Astrocyte of the cerebellum (primary cell): Measurements from ENCODE around the gene IQGAP3.

Experiments
- DNase-seq: peaks from one replicate; pipeline ENCODE4 v3.0.0-alpha.2; 2011; ENCODE audit warnings: low read depth
- H3K4me3 ChIP-seq: 2 replicates; pipeline ENCODE4 v1.5.1; 2011; ENCODE audit warnings: mild to moderate bottlenecking, low read depth, low read length, moderate library complexity
- CTCF ChIP-seq: IDR thresholded peaks from 2 replicates; pipeline ENCODE4 v1.5.1; 2012; ENCODE audit warnings: low read length, low read depth, moderate library complexity, mild to moderate bottlenecking; ENCODE audit errors: missing control alignments
- in situ Hi-C: cut with HindIII; loops from 2 replicates; pipeline ENCODE4 v1.10.0; 2017; ENCODE audit warnings: low sequenced_read_pairs

IQGAP3 gene

GRCh38 chr1:156495401-156496140 lies 76.8 kb downstream of the IQGAP3 start:
- no peak overlapping the region for H3K4me3 ChIP-seq
- no peak for DNase-seq
- in situ Hi-C loops = no loop called here
- TF ChIP-seq CTCF = no peak

DNA sequence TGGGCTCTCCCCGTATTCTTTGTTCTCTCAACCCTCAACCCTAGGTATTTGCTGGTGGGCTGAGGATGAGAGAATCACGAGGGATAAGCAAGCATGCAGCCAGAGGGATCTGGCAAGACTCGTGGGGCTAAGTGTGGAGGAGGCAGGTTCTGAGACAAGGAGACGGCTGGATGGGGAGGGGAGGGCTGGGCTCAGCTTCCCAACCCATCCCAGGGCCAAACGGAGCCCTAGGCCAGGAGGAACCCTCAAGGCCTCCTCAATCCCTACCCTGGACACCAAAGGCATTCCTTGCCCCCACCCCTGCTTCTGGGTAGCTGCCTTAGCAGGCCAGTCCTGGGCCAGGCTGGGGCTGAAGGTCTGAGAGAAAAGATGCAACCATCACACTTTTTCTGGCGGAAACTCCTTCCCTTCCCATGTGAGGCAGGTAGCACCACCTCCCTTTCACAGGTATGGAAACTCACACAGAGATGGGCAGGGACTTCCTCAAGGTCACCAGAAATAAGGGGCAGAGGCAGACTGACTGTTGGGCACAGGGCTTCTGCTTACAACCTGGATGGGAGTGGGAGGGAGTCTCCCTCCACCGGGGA lies 78.0 kb downstream of the IQGAP3 start:
- TF ChIP-seq CTCF = no peak
- no peak for DNase-seq
- in situ Hi-C loops = no loop called here
- H3K4me3 ChIP-seq = no peak overlapping the region

- in situ Hi-C loops = no loop called here
- no peak for TF ChIP-seq CTCF
- no peak overlapping the region for H3K4me3 ChIP-seq
- DNase-seq = no peak
Observed at GRCh38 chr1:156493742-156494141, 78.6 kb downstream of the IQGAP3 start.

DNA sequence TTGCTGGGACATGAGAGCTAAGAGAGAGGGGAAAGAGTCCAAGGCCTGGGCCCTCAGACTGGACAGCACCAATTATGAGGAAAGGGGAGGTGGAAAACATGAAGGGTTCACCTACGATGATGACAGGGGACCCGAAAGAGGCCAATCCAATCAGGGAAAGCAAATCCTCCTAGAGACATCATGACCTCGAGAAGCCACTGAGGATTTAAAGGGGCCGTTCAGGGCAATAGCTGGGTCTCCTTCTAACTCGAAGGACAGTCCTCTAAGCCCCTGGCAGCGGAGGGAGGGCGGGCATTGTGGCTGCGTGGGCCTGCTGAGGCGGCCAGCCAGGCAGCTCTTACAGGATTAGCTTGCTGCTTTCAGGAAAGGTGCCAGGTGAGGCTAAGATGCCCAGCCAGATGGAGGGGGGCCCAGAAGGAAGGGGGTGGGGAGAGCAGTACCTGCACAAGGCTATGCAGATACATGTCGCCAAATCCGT lies 79.2 kb downstream of the IQGAP3 start:
- DNase-seq = no peak
- H3K4me3 ChIP-seq = no peak overlapping the region
- in situ Hi-C loops = no loop called here
- TF ChIP-seq CTCF = no peak

DNA sequence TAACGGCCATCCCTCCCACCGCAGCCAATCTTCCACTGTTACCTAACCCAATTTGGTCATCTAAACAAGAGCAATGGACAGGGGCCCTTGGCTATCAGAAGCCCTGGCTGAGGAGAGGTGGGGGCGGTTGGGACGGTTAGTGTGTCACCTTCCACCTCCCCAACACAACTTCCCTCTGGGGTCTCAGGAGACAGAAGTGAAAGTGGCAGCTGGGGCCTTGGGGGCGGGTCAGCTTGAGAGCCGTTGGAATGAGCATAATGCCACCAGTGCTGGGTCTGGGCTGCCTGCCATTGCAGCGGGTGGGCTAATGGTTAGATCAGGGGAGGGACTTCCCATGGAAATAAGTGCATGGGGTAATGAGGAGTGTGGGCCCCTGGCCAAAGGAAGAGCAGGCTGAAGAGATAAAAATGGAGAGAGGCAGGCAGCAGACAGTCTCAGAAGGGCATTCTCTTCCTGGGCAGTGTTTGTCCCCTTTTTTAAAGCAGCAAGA lies 79.7 kb downstream of the IQGAP3 start:
- TF ChIP-seq CTCF = no peak
- no peak for DNase-seq
- in situ Hi-C loops = no loop called here
- no peak overlapping the region for H3K4me3 ChIP-seq

GRCh38 chr1:156492013-156492590 lies 80.3 kb downstream of the IQGAP3 start:
- TF ChIP-seq CTCF = no peak
- DNase-seq = no peak
- in situ Hi-C loops = no loop called here
- no peak overlapping the region for H3K4me3 ChIP-seq
